ENCODE results near the gene WIZ. TPM values are rescaled to one million over a fixed set of nuclear protein-coding genes. Genes with fewer than 3 reads are reported as not detected.
A peak's percentile ranks its signal among the peaks of the same experiment; 100 is the strongest.

Gene WIZ
- total and polyA plus RNA-seq, 10 of the 15 experiments (the other 5 are each of a cell fraction or from before 2014, with no cell fraction given) = 0.10 to 26.7 (median 2.7) TPM

DNA sequence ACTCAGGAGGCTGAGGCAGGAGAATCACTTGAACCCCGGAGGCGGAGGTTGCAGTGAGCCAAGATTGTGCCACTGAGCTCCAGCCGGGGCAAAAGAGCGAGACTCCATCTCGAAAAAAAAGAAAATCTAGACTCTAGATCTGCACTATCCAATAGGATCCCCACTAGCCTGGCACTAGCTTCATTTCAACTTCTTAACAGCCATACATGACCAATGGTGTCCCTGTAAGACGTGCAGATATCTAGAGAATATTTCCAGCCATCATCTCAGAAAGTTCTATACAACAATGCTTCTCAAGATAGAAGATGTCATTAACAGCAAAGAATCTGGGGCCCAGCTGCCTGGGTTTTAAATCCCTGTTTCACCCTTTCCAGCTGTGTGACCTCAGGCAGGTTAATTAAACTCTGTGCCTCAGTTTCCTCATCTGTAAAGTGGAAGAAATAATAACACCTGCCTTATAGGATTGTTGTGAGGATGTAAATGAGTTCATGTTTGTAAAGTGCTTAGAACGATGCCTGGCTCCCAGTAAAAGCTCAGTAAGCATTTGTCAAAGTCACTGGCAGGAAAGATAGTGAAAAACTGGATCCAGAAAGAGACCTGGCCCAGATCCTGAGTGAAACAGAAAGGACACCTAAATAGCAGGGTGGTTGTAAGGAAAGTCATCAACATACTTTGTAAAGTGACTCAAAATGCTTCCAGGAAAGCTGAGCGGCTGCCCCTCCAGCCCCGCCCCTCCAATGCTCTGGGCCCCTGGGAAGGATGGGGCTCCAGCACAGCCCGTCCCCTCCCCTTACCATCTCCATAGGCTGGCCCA lies 13.5 kb downstream of the WIZ start (continued):
- TF ChIP-seq EP300 (IDR thresholded peaks at IDR 0.05; ENCODE audit: borderline replicate concordance in 1 of 2, control insufficient read depth in 1 of 2, low read depth in 2 of 2, low read length in 2 of 2) = no peak
- TF ChIP-seq RAD21 (IDR thresholded peaks at IDR 0.05; ENCODE audit: insufficient read depth, low read depth, low read length) = no peak
- no peak for TF ChIP-seq SRF (IDR thresholded peaks at IDR 0.05; ENCODE audit: low read depth in 2 of 2, low read length in 2 of 2)
- no peak for TF ChIP-seq PAX8 (IDR thresholded peaks at IDR 0.05)
- no peak for TF ChIP-seq MEF2A (IDR thresholded peaks at IDR 0.05; ENCODE audit: insufficient read depth, low read depth, low read length)

DNA sequence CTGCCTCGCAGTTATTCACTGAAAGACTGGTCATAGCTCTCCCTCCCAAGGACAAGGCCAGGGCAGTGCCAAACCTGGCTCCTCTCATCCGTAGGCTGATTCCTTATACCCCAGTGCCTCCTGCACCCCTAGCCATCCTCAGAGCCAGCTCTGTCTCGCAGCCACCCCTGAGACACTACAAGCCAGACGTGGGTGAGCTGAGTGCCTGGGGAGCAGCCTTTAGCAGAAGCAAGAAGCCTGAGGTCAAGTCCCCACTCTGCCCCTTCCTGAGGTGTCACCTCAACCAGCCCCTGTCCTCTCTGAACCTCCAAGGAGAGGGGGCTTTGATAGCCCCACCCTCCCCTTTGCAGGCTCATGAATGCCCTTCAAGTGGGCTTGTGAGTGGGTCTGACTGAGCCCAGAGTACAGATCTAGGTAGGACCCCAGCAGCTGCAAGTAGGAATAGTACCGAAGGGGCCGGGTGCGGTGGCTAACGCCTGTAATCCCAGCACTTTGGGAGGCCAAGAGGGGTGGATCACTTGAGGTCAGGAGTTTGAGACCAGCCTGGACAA lies 16.2 kb downstream of the WIZ start:
- Histone ChIP-seq H3K27me3 (replicated peaks in 1 of 2; ENCODE audit: control insufficient read depth in 2 of 2, insufficient read depth in 2 of 2, low read length in 1 of 2) (no peaks in the 10 kb centered on the region), H2AFZ (ENCODE audit: control insufficient read depth, low read depth, low read length) (peak overlapping the region; percentile 47; the same call in 1 of the 2 replicates), H3K4me2 (ENCODE audit: control insufficient read depth, insufficient read depth) (peak overlapping the region; percentile 86; the same call in 1 of the 2 replicates), H3K9me3 (replicated peaks; ENCODE audit: control insufficient read depth, insufficient read depth, low read length) (no peaks in the 10 kb centered on the region), H3K27ac (ENCODE audit: control insufficient read depth, insufficient read depth) (no peak overlapping the region), H3K36me3 (ENCODE audit: control insufficient read depth in 2 of 2, insufficient read depth in 2 of 2, low read length in 1 of 2) (peaks cover 0 to 2% of the 10 kb centered on the region in 2 experiments; a peak in 3 of 4 replicates), H3K4me1 (ENCODE audit: control insufficient read depth, insufficient read depth, low read length) (peaks cover 10% of the 10 kb centered on the region), H4K20me1 (ENCODE audit: control insufficient read depth, insufficient read depth) (no peaks in the 10 kb centered on the region; the same call in 1 of the 2 replicates), H3K79me2 (ENCODE audit: control insufficient read depth, insufficient read depth, low read length) (peaks cover 32% of the 10 kb centered on the region), H3K4me3 (peak overlapping the region; percentile 94; the same call in 1 of the 2 replicates), H3K9ac (ENCODE audit: control insufficient read depth, insufficient read depth, low read length) (no peak overlapping the region)
- RAD21 ChIA-PET (ENCODE audit: unreplicated experiment) = interaction anchor here (0.8 to 2.5 kb wide), 2 partner anchors 14 to 34 kb away, joined by 3 to 14 read pairs; partner anchors contain the start of gene AKAP8L
- 55% methylated on average over 8 of the region's 8 CpGs for WGBS (ENCODE audit: insufficient coverage, insufficient replicate concordance, low lambda C conversion rate, missing lambda C conversion rate)
- POLR2A ChIA-PET = interaction anchor here (0.7 to 1.7 kb wide), 5 partner anchors 13 to 54 kb away, joined by 3 to 9 read pairs (median 5); partner anchors contain the start of genes AKAP8 and AKAP8L
- FAIRE-seq (no peak), ATAC-seq (peak; percentile 4; the same call in 2 of the 3 replicates), DNase-seq (ENCODE audit: low read depth, low spot score) (no peak)
- CTCF ChIA-PET = interaction anchor here (1.3 to 3.6 kb wide), 2 partner anchors 14 to 54 kb away, joined by 4 to 20 read pairs; partner anchors contain the start of genes AKAP8 and AKAP8L
- intact Hi-C loops (cut with micrococcal nuclease; ENCODE audit: unreplicated experiment) (loop anchor here (2.0 to 5.0 kb wide), 2 partner anchors 15 to 124 kb away; partner anchors contain the start of gene AKAP8L), in situ Hi-C loops (cut with MboI) (no loop called here)
- SMC1A ChIA-PET (ENCODE audit: uncharacterized antibody, unreplicated experiment) = interaction anchor here (0.5 to 1.2 kb wide), 3 partner anchors 14 to 568 kb away, joined by 3 to 6 read pairs (median 4); partner anchors contain the start of gene AKAP8L
- no TSS peak for BruUV-seq (replicated peaks)
- TF ChIP-seq BACH1 (IDR thresholded peaks at IDR 0.05; ENCODE audit: borderline replicate concordance) (no peak), JUND (IDR thresholded peaks at IDR 0.05; ENCODE audit: low read depth, low read length) (no peak), YBX1 (IDR thresholded peaks at IDR 0.05) (no peak), POLR2AphosphoS2 (IDR thresholded peaks at IDR 0.05; ENCODE audit: low read depth, low read length) (no peak), RUNX3 (IDR thresholded peaks at IDR 0.05; ENCODE audit: low read length) (no peak), RB1 (IDR thresholded peaks at IDR 0.05; ENCODE audit: borderline replicate concordance) (no peak), POLR2AphosphoS5 (IDR thresholded peaks at IDR 0.05; ENCODE audit: low read length) (no peak), MYC (IDR thresholded peaks at IDR 0.05; ENCODE audit: insufficient read depth, insufficient read length, insufficient replicate concordance, low read length, severe bottlenecking) (no peak)
- TF ChIP-seq, protein P1, sequence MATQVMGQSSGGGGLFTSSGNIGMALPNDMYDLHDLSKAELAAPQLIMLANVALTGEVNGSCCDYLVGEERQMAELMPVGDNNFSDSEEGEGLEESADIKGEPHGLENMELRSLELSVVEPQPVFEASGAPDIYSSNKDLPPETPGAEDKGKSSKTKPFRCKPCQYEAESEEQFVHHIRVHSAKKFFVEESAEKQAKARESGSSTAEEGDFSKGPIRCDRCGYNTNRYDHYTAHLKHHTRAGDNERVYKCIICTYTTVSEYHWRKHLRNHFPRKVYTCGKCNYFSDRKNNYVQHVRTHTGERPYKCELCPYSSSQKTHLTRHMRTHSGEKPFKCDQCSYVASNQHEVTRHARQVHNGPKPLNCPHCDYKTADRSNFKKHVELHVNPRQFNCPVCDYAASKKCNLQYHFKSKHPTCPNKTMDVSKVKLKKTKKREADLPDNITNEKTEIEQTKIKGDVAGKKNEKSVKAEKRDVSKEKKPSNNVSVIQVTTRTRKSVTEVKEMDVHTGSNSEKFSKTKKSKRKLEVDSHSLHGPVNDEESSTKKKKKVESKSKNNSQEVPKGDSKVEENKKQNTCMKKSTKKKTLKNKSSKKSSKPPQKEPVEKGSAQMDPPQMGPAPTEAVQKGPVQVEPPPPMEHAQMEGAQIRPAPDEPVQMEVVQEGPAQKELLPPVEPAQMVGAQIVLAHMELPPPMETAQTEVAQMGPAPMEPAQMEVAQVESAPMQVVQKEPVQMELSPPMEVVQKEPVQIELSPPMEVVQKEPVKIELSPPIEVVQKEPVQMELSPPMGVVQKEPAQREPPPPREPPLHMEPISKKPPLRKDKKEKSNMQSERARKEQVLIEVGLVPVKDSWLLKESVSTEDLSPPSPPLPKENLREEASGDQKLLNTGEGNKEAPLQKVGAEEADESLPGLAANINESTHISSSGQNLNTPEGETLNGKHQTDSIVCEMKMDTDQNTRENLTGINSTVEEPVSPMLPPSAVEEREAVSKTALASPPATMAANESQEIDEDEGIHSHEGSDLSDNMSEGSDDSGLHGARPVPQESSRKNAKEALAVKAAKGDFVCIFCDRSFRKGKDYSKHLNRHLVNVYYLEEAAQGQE (IDR thresholded peaks at IDR 0.05; ENCODE audit: low read depth, low read length) = no peak
